ENCODE data around the gene XRCC1. TPM values are rescaled to one million over a fixed set of nuclear protein-coding genes. Genes with fewer than 3 reads are reported as not detected.

Gene XRCC1
- total RNA-seq, 2 experiments from 2014 or later = 25.1 to 26.2 TPM

DNA sequence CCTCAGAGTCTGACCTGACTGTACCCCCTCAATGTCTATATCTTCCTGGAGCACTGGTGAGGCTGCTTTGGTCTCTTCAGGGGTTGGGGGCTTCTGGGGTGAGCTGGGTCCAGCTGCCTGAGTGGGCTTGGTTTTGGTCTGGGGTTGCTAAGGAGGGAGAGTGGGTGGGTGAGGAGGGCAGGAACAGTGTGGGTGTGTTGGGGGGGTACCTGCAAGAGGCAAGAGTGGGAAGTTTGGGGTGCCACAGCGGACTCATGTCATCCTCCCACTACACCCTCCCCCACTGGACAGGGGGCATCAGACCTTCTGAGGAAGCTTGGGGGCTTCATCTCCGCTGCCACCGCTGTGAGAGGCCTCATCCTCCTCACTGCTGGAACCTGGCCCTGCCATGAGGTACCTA, 28.7 kb downstream of the XRCC1 start:
- CTCF ChIA-PET = no interaction called here
- Histone ChIP-seq H3K36me3 (ENCODE audit: insufficient read depth, low read length) (peaks cover 54% of the 10 kb centered on the region), H3K4me1 (ENCODE audit: insufficient read depth, low read length) (no peaks in the 10 kb centered on the region), H3K9me3 (ENCODE audit: control insufficient read depth in 1 of 2, insufficient read depth in 1 of 2, low read length in 2 of 2) (no peaks in the 10 kb centered on the region), H3K4me3 (ENCODE audit: low read length) (no peak overlapping the region), H3K27ac (ENCODE audit: low read depth in 1 of 2, low read length in 2 of 2) (peak overlapping the region in 1 of 2 donors; percentile 10), H3K27me3 (ENCODE audit: control insufficient read depth in 1 of 2, insufficient read depth in 2 of 2, low read length in 2 of 2) (no peaks in the 10 kb centered on the region)
- DNase-seq (no peak), ATAC-seq (ENCODE audit: poor library complexity) (no peak)
- Mint-ChIP-seq H3K4me1 (ENCODE audit: low read depth) (no peaks in the 10 kb centered on the region), H3K27ac (no peak overlapping the region), H3K9me3 (no peaks in the 10 kb centered on the region), H3K27me3 (no peaks in the 10 kb centered on the region), H3K36me3 (ENCODE audit: low read depth) (peaks cover 83% of the 10 kb centered on the region), H3K4me3 (no peak overlapping the region)
- POLR2A ChIA-PET = no interaction called here
- intact Hi-C loops (cut with DNase I, micrococcal nuclease) = no loop called here
- TF ChIP-seq, protein P1, sequence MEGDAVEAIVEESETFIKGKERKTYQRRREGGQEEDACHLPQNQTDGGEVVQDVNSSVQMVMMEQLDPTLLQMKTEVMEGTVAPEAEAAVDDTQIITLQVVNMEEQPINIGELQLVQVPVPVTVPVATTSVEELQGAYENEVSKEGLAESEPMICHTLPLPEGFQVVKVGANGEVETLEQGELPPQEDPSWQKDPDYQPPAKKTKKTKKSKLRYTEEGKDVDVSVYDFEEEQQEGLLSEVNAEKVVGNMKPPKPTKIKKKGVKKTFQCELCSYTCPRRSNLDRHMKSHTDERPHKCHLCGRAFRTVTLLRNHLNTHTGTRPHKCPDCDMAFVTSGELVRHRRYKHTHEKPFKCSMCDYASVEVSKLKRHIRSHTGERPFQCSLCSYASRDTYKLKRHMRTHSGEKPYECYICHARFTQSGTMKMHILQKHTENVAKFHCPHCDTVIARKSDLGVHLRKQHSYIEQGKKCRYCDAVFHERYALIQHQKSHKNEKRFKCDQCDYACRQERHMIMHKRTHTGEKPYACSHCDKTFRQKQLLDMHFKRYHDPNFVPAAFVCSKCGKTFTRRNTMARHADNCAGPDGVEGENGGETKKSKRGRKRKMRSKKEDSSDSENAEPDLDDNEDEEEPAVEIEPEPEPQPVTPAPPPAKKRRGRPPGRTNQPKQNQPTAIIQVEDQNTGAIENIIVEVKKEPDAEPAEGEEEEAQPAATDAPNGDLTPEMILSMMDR (IDR thresholded peaks at IDR 0.05) = no peak

DNA sequence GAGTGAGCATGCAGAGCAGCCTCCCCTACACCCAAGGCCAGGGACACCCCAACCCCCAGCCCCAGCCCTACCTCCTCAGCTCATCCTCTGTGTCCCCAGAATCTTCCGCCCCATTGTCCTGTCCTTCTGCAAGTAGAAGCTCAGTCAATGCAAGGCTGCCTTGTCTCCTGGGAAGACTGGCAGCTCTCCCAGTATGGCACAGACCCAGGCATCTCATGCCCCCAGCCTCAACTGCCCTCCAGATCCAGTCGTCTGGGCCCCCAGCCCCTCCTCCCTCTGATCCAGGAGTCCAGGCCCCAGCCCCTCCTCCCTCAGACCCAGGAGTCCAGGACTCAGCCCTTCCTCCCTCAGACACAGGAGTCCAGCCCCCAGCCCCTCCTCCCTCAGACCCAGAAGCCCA, 29.3 kb downstream of the XRCC1 start:
- Mint-ChIP-seq H3K4me1 (ENCODE audit: low read depth) (no peaks in the 10 kb centered on the region), H3K9me3 (no peaks in the 10 kb centered on the region), H3K27me3 (no peaks in the 10 kb centered on the region), H3K4me3 (no peak overlapping the region), H3K27ac (no peak overlapping the region), H3K36me3 (ENCODE audit: low read depth) (peaks cover 83% of the 10 kb centered on the region)
- TF ChIP-seq, protein P1 (IDR thresholded peaks at IDR 0.05) = no peak
- ATAC-seq (ENCODE audit: poor library complexity) (no peak), DNase-seq (no peak)
- Histone ChIP-seq H3K27me3 (ENCODE audit: control insufficient read depth in 1 of 2, insufficient read depth in 2 of 2, low read length in 2 of 2) (no peaks in the 10 kb centered on the region), H3K4me1 (ENCODE audit: insufficient read depth, low read length) (no peaks in the 10 kb centered on the region), H3K36me3 (ENCODE audit: insufficient read depth, low read length) (peaks cover 53% of the 10 kb centered on the region), H3K4me3 (ENCODE audit: low read length) (no peak overlapping the region), H3K27ac (ENCODE audit: low read depth in 1 of 2, low read length in 2 of 2) (peak overlapping the region in 1 of 2 donors; percentile 10), H3K9me3 (ENCODE audit: control insufficient read depth in 1 of 2, insufficient read depth in 1 of 2, low read length in 2 of 2) (no peaks in the 10 kb centered on the region)
- ChIA-PET CTCF (no interaction called here), POLR2A (no interaction called here)
- intact Hi-C loops (cut with DNase I, micrococcal nuclease) = no loop called here

DNA sequence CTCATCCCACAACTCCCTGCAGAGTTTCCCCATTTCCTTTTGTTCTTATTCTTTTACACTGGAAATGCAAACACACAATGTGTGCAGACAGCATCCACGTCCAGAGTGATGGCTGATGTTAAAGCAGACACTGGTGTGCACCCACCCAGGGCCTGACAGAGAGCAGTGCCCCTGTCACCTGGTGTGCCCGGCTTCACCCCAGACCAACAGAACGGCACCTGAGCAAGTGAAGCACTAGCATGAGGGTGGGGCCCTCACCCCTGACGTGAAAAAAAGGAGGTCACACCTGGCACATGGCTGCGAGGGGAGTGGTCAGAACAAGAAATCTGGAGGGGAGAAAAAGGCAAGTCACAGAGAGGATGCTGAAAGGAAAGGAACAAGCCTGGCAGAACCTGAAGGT, 30.1 kb downstream of the XRCC1 start:
- no peaks in the 10 kb centered on the region for H3K9me3 ChIP-seq (ENCODE audit: control insufficient read depth in 1 of 2, insufficient read depth in 1 of 2, low read length in 2 of 2)
- DNase-seq (no peak), ATAC-seq (ENCODE audit: poor library complexity) (no peak)
- no peak overlapping the region for H3K27ac ChIP-seq (ENCODE audit: low read depth in 1 of 2, low read length in 2 of 2)
- no peaks in the 10 kb centered on the region for H3K27me3 ChIP-seq (ENCODE audit: control insufficient read depth in 1 of 2, insufficient read depth in 2 of 2, low read length in 2 of 2)
- no peaks in the 10 kb centered on the region for H3K27me3 Mint-ChIP-seq
- ChIA-PET POLR2A (no interaction called here), CTCF (no interaction called here)
- H3K4me1 ChIP-seq (ENCODE audit: insufficient read depth, low read length) = no peaks in the 10 kb centered on the region
- H3K9me3 Mint-ChIP-seq = no peaks in the 10 kb centered on the region
- H3K36me3 Mint-ChIP-seq (ENCODE audit: low read depth) = peaks cover 83% of the 10 kb centered on the region
- H3K36me3 ChIP-seq (ENCODE audit: insufficient read depth, low read length) = peaks cover 54% of the 10 kb centered on the region
- TF ChIP-seq, protein P1 (IDR thresholded peaks at IDR 0.05) = no peak
- H3K4me1 Mint-ChIP-seq (ENCODE audit: low read depth) = no peaks in the 10 kb centered on the region
- intact Hi-C loops (cut with DNase I, micrococcal nuclease) = no loop called here
- no peak overlapping the region for H3K4me3 ChIP-seq (ENCODE audit: low read length)
- peak overlapping the region; percentile 49 for H3K27ac Mint-ChIP-seq
- no peak overlapping the region for H3K4me3 Mint-ChIP-seq

Data from CD4-positive, alpha-beta T cell (primary cell).